Stimulated activated CD8-positive, alpha-beta memory T cell treated with anti-CD3 and anti-CD28 coated beads, Interleukin-4, amount 100 ng/mL, for 48 hours (primary cell): ENCODE data around the gene ATE1.
"Not testable (repeated sequence)": the region's sequence is repeated elsewhere in the genome, so short reads cannot be mapped to it uniquely, and the experiment has no call there.

Experiments used
- DNase-seq: peaks from one replicate; pipeline ENCODE4 v3.0.0-alpha.2; 2020

ATE1 gene

DNA sequence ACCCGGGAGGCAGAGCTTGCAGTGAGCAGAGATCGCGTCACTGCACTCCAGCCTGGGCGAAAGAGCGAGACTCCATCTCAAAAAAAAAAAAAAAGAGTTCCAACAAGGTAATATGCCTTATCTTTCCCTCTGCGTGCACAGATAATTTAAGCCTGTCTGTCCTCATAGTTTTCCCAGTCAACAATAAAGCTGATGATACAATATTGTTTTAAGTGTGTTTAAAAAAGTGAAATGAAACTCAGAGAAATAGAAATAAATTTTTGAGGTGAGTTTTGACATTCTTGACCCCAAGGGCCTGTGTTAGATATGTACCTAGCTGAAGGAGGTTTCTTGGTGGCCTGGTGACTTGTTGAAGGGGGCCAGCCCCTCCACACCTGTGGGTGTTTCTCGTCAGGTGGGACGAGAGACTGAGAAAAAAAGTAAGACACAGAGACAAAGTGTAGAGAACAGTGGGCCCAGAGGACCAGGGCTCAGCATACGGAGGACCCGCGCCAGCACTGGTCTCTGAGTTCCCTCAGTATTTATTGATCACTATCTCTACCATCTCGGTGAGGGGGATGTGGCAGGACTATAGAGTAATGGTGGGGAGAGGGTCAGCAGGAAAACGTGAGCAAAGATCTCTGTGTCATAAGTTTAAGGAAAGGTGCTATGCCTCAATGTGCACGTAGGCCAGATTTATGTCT is 1.9 kb upstream of the ATE1 start:
- not testable (repeated sequence) for DNase-seq

- no peak for DNase-seq
Measured at GRCh38 chr10:121928528-121928884, 675 bp upstream of the ATE1 start.

- DNase-seq, result peak; percentile 57
Measured at GRCh38 chr10:121927318-121927840, 452 bp downstream of the ATE1 start.

DNA sequence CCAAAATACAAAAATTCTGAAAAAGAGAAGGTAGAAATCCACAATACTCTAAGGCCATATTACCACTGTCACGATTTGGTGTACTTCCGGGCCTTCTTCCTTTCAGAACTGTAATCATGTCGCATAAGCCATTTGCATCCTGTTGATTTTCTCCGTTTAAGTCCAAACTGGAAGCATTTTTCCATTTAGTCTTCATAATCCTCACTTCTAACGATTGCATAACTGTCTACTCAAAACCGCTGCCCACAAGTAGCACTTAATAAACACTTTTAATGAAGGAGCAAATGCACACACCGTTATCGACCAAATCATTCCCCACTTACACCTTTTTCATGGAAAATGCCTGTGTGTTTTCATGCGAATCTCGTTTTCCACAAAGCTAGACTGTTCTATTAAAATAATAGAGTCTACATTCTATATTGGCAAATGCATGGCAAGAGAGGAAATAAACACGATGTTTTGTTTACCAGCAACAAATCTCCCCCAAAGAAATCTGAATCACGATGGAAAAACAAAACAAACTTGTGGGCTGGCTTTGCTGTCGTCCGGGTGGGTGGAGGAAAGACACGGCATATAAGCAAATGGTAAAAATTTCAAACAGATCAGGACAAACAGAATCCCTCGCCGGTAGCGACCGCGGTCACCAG is 1.0 kb downstream of the ATE1 start:
- DNase-seq, result no peak

- DNase-seq, result no peak
Measured at GRCh38 chr10:121926157-121926556, 1.7 kb downstream of the ATE1 start.

- no peak for DNase-seq
Measured at GRCh38 chr10:121921238-121921931, 6.4 kb downstream of the ATE1 start.

GRCh38 chr10:121919666-121920065 is 8.2 kb downstream of the ATE1 start:
- DNase-seq, result no peak

- DNase-seq, result not testable (repeated sequence)
Measured at GRCh38 chr10:121918800-121919199, 9.0 kb downstream of the ATE1 start.

DNA sequence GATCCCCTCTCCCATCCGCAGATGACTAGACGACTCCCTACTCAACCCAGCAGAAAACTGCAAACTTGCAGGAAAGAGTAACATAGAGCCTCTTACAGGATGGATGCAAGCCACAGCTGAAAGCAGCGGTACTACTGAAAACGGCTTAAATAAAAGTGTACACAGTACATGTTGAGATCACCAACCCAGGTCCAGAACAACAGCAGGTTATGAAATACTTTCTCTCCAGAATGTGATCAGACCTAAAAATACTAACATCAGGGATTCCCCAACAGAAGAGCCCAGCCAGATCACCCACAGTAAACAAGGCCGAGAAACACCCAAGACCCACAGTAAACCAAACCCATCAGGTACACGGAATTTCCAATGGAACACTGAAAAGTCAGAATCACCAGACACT is 13.2 kb downstream of the ATE1 start:
- DNase-seq, result no peak

GRCh38 chr10:121911421-121911697 is 16.5 kb downstream of the ATE1 start:
- DNase-seq, result no peak

- no peak for DNase-seq
Measured at GRCh38 chr10:121910673-121911420, 17.0 kb downstream of the ATE1 start.

- DNase-seq, result no peak
Measured at GRCh38 chr10:121904888-121905287, 22.9 kb downstream of the ATE1 start.

DNA sequence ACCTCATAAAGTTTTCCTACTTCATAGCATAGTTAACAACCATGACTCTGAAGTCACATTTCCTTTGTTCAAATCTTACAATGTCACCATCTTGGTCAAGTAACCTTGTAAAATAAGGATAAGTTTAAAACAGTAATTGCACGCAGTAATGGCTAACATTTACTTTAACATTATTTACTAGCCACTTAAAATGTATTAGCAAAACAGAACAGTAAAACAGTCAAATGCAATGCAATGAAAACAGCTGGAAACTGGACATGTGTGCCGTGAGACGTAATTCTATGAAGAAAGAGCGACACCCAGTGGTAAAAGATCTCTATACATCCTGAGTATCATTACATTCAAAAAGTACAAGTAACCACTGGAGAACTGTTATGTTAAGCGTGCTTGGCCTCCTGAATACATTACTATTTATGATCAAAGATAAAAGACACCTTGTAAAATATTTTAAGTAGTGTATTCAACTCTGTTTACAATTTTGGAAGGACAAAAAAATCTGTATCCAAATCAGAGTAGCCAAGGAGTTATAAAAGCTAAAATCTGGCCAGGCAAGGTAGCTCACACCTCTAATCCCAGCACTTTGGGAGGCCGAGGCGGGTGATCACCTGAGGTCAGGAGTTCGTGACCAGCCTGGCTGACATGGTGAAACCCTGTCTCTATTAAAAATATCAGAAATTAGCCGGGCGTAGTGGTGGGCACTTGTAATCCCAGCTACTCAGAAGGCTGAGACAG is 27.2 kb downstream of the ATE1 start:
- DNase-seq, result no peak

DNA sequence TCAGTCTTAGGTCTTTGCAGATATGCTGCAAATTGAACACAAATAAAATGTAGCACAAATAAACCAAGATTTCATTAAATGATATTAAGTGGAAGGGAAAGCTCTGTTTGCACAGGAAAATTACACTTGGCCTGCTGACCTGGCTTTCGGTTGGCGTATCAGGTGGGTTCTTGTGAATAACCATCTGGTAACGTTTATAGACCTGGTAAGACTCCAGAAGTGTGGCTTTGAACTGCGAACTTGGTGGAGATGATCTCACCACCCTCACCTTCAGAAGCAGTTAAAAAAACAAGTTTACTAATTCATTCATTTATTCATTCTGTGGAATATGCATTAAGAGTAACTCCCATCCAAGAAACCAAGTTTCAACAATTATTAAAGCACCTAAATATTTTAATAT is 28.1 kb downstream of the ATE1 start:
- no peak for DNase-seq

- DNase-seq, result no peak
Measured at GRCh38 chr10:121891103-121891502, 36.7 kb downstream of the ATE1 start.

GRCh38 chr10:121889212-121889611 is 38.6 kb downstream of the ATE1 start:
- DNase-seq, result no peak

GRCh38 chr10:121886997-121887622 is 40.7 kb downstream of the ATE1 start:
- peak; percentile 69 for DNase-seq

DNA sequence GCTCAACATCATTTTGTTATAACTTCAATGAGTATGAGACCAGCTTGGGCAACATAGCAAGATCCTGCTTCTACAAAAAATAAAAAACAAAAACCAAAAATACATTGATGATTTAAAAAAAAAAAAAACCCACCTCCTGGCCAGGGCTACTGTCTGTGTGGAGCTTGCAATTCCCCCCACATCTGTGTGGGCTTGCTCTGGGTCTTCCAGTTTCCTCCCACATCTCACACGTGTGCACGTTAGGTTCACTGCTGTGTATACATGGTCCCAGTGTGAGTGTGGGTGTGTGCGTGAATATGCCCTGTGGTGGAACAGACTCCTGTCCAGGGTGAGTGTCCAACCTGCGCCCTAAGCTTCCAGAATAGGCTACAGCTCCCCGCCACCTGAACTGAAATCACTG is 41.6 kb downstream of the ATE1 start:
- no peak for DNase-seq

DNA sequence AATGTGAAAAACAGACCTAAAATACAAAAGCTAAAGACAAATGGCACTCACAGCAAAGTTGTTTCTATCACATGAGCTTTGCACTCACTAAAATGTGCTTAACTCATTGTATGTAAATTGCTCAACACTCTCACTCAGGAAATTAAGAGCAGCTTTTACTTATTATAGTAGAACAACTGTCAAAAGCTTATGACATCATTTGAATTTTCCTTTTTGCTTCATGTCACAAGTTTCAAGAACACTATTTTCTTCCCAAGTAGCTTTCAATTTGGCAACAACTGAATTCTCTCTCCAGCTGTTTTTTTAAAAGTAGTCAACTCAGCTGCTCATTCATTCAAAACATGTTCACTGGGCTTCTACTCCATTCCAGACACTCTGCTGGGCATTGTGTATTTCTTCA is 46.9 kb downstream of the ATE1 start:
- no peak for DNase-seq

- DNase-seq, result no peak
Measured at GRCh38 chr10:121879476-121879875, 48.4 kb downstream of the ATE1 start.

DNA sequence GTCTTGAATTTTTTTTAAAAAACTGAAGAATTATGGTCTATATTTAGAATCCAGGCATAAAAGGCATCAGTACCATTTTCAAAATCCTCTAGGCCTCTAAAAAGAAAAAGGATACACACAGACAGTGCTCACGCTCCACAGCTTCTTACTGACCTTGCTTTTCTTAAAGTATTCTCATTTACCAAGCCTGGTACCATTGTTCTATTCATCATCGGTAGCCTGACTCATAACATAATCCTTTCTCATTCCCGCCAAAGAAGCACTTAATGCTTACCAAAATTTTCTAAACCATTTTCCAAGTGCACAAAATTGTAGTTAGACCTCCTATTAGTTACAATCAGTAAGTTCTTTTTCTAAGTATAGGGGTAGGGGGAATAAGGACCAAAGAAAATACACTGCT is 54.6 kb downstream of the ATE1 start:
- DNase-seq, result no peak

DNA sequence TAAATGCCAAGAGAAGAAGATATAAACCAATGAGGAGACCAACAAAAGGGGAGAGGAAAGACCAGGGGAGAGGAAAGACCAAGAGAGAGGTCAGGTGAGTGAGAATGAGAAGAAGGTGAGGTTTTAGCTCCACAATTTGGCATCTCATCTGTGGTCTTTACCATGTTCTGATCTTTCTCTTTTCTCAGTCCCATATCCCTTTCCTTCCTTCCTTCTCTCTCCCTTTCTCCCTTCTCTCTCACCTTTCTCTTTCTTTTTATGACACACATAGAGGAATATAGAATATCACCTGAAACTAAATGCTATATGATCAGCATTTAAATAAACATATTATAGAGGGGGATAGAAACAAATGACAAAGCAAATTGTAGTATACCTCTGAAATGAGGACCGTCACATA is 57.4 kb downstream of the ATE1 start:
- DNase-seq, result no peak
